ENCODE data around the gene TASOR2.

Gene TASOR2

DNA sequence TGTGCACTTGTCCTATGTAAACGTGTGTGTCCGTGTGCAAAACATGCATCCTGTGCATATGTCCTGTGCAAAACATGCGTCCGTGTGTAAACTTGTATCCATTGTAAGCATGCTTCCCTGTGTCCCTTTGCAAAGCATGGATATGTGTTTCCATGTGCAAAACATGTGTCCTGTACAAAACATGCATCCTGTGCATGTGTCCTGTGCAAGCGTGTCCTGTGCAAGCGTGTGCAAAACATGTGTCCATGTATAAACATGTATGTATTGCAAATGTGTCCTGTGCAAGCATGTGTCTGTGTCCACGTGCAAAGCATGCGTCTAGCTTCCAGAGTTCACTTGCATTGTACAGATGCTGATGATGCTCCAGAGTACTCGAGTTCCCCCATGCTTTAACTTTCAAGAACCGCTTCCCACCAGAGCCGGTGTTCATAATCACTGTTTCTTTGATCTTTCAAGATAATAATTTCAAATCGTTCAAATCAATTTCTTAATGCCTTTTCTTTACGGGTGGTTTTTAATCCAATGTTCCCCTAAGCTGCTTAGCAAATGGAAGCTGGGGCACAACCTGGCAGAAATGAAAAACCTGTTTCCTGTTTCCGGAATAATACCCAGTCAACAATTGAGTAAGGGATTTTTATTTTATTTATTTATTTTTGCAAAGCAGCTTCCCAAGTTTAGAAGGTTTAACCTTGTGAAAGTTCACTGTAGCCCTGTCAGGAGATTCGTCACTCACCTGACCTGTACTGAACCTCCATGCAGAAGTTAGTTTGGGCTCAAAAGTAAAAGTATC is 17.6 kb upstream of the TASOR2 start:
- Histone ChIP-seq H3K9me3 (ENCODE audit: control insufficient read depth, insufficient read depth, low read length) (no peaks in the 10 kb centered on the region; the same call in 1 of the 2 replicates), H3K36me3 (ENCODE audit: control insufficient read depth, insufficient read depth, low read length) (no peaks in the 10 kb centered on the region), H3K4me3 (ENCODE audit: low read length) (peak overlapping the region; percentile 83; the same call in 1 of the 2 replicates), H3K27me3 (ENCODE audit: control insufficient read depth, insufficient read depth, low read length) (no peaks in the 10 kb centered on the region), H3K4me1 (ENCODE audit: control insufficient read depth, insufficient read depth, low read length) (peaks cover 6% of the 10 kb centered on the region), H3K27ac (ENCODE audit: low read length) (no peak overlapping the region)
- WGBS (ENCODE audit: insufficient coverage, insufficient read length) = no CpG with 5 or more reads among the region's 15 CpGs
- no peak for DNase-seq (ENCODE audit: low read depth, low spot score)

DNA sequence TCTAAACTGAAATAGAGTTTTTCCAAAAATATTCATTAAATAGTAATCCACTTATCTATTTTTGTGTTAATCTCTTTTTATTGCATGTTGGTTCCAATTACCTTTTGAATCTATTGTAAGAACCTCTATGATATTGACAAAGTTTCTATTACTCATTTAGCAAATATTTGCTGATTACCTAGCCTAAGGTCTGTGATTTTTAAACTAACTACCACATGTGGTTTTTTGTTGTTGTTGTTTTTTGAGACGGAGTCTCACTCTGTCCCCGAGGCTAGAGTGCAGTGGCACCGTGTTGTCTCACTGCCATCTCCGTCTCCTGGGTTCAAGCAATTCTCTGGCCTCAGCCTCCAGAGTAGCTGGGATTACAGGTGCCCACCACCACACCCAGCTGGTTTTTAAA is 16.2 kb upstream of the TASOR2 start:
- H3K9me3 ChIP-seq (ENCODE audit: control insufficient read depth, insufficient read depth, low read length) = no peaks in the 10 kb centered on the region; the same call in 1 of the 2 replicates
- no peak for DNase-seq (ENCODE audit: low read depth, low spot score)
- no CpG with 5 or more reads among the region's 4 CpGs for WGBS (ENCODE audit: insufficient coverage, insufficient read length)
- H3K36me3 ChIP-seq (ENCODE audit: control insufficient read depth, insufficient read depth, low read length) = no peaks in the 10 kb centered on the region
- no peak overlapping the region for H3K27ac ChIP-seq (ENCODE audit: low read length)
- no peak overlapping the region for H3K4me3 ChIP-seq (ENCODE audit: low read length)
- peaks cover 4% of the 10 kb centered on the region; the same call in 1 of the 2 replicates for H3K4me1 ChIP-seq (ENCODE audit: control insufficient read depth, insufficient read depth, low read length)
- no peaks in the 10 kb centered on the region for H3K27me3 ChIP-seq (ENCODE audit: control insufficient read depth, insufficient read depth, low read length)

DNA sequence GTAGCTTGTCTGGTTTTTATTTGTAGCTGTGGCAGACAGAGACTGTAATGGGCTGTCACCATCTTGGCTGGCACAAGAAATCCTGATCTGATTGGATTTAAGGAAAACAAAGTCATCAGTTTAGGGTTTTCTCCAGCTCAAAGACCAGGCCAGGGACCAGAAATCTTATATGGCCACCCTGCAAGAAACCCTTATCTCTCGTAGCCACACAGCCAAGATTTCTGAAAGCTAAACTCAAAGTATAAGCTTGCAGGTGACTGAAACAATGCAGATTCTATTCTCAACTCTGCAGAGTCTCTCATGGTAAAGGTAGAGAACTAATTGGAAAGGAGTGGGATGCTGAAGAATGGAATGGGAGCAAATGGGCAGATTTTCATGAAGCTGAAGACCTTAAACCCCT is 15.0 kb upstream of the TASOR2 start:
- H3K4me3 ChIP-seq (ENCODE audit: low read length) = no peak overlapping the region
- H3K9me3 ChIP-seq (ENCODE audit: control insufficient read depth, insufficient read depth, low read length) = no peaks in the 10 kb centered on the region; the same call in 1 of the 2 replicates
- no peak overlapping the region for H3K27ac ChIP-seq (ENCODE audit: low read length)
- no CpG with 5 or more reads among the region's 1 CpG for WGBS (ENCODE audit: insufficient coverage, insufficient read length)
- peaks cover 3% of the 10 kb centered on the region; the same call in 1 of the 2 replicates for H3K4me1 ChIP-seq (ENCODE audit: control insufficient read depth, insufficient read depth, low read length)
- no peak for DNase-seq (ENCODE audit: low read depth, low spot score)
- no peaks in the 10 kb centered on the region for H3K36me3 ChIP-seq (ENCODE audit: control insufficient read depth, insufficient read depth, low read length)
- H3K27me3 ChIP-seq (ENCODE audit: control insufficient read depth, insufficient read depth, low read length) = no peaks in the 10 kb centered on the region

DNA sequence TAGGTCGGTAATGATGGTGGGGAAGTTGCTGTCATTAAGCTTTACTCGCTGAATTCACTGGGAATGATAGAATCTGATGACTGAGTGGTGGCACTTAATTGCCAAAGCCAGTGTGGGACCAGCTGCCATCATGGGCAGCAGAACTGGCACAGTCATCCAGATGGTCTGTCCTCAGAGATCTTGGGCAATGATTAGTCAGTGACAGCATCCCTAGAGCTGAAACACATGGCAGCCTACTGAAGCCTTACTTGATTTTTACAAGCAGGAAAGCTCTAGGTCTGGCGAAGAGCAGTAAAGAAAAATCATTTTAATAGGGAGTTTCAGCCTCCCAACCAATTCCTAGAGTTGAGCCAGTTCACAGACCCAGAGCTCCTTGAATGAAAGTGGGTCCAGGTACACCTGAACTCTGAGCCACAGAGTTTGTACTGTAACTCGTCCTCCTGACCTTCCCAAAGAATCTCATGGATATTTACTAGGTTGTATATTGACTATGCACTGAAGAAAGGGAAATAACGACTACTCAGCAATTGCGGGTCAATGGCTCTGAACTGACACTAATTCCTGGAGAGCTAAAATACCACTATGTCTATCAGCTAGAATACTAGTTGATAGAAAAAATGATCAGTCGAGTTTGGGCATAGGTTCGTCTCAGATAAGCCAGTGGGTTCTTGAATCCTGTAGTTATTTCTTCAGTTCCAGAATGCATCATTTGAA is 13.8 kb upstream of the TASOR2 start:
- H3K9me3 ChIP-seq (ENCODE audit: control insufficient read depth, insufficient read depth, low read length) = no peaks in the 10 kb centered on the region; the same call in 1 of the 2 replicates
- peaks cover 3% of the 10 kb centered on the region; the same call in 1 of the 2 replicates for H3K4me1 ChIP-seq (ENCODE audit: control insufficient read depth, insufficient read depth, low read length)
- no peak overlapping the region for H3K27ac ChIP-seq (ENCODE audit: low read length)
- H3K36me3 ChIP-seq (ENCODE audit: control insufficient read depth, insufficient read depth, low read length) = no peaks in the 10 kb centered on the region
- DNase-seq (ENCODE audit: low read depth, low spot score) = no peak
- no peaks in the 10 kb centered on the region for H3K27me3 ChIP-seq (ENCODE audit: control insufficient read depth, insufficient read depth, low read length)
- H3K4me3 ChIP-seq (ENCODE audit: low read length) = no peak overlapping the region
- WGBS (ENCODE audit: insufficient coverage, insufficient read length) = no CpG with 5 or more reads among the region's 8 CpGs

DNA sequence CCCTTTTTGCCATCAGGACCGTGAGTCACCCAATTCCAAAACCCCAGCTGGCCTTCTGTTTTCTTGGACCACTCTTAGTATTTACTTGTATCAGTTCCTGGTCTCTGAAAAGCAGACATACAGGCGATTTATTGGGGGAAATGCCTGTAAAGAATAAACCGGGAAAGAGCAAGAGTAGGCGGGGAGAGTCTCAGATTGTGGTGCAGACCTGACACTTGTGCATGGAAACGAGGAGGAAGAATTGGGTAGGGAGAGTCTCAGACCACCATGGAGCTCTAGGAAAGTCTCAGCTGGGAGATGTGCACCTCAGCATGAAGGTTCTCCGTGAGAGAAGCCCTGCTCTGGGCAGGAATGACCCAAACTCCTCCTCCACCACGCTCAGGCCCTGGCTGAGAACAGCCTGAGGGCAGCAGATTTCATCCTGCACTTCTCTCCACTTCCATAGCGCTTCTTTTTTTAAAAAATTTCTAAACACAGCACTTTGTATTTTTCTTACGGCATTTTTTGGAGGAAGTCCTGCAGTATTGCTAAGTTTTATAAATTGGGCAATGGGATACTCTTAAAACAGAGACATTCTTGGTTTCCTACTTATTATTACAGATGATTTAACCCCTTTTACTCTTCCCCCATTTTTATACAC is 6.1 kb upstream of the TASOR2 start:
- H3K36me3 ChIP-seq (ENCODE audit: control insufficient read depth, insufficient read depth, low read length) = no peaks in the 10 kb centered on the region
- H3K4me3 ChIP-seq (ENCODE audit: low read length) = no peak overlapping the region
- DNase-seq (ENCODE audit: low read depth, low spot score) = no peak
- no peaks in the 10 kb centered on the region for H3K9me3 ChIP-seq (ENCODE audit: control insufficient read depth, insufficient read depth, low read length)
- no peaks in the 10 kb centered on the region for H3K4me1 ChIP-seq (ENCODE audit: control insufficient read depth, insufficient read depth, low read length)
- H3K27ac ChIP-seq (ENCODE audit: low read length) = no peak overlapping the region
- no CpG with 5 or more reads among the region's 9 CpGs for WGBS (ENCODE audit: insufficient coverage, insufficient read length)
- H3K27me3 ChIP-seq (ENCODE audit: control insufficient read depth, insufficient read depth, low read length) = no peaks in the 10 kb centered on the region

DNA sequence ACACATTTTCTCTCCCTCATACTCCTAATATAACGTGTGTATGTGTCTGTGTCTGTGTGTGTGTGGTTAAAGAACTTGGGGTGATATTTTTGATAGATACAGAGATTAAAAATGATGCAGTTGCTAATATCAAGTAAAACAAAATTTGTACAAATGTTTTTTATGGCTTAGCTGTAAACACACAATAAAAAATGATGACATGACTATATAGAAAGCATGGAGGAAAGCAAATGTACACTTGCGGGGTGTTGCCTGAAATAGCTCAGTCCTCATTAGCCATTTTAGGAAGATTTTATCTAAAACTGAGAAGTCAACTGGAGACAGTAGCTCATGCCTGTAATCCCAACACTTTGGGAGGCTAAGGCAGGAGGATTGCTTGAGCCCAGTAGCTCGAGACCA is 5.6 kb upstream of the TASOR2 start:
- H3K4me3 ChIP-seq (ENCODE audit: low read length) = no peak overlapping the region
- no peak for DNase-seq (ENCODE audit: low read depth, low spot score)
- no peaks in the 10 kb centered on the region for H3K36me3 ChIP-seq (ENCODE audit: control insufficient read depth, insufficient read depth, low read length)
- no peak overlapping the region for H3K27ac ChIP-seq (ENCODE audit: low read length)
- no peaks in the 10 kb centered on the region for H3K27me3 ChIP-seq (ENCODE audit: control insufficient read depth, insufficient read depth, low read length)
- no peaks in the 10 kb centered on the region for H3K9me3 ChIP-seq (ENCODE audit: control insufficient read depth, insufficient read depth, low read length)
- WGBS (ENCODE audit: insufficient coverage, insufficient read length) = no CpG with 5 or more reads among the region's 3 CpGs
- no peaks in the 10 kb centered on the region for H3K4me1 ChIP-seq (ENCODE audit: control insufficient read depth, insufficient read depth, low read length)

DNA sequence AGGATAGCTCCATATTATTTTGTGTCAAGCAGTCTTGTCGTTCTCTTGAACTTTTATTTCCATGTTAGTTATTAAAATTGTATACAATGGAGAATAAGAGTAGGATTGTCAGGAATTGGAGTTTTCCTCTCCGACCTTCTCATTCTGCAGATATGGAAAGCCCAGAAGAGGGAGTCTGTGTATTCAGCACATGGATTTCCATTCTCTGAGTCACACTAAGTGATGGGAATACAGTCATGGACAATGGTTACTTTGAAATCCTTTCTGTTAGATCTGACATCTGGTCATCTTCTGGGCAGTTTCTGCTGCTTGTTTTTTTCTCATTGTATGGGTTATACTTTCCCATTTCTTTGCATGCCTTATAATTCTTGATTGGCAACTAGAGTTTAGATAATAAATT is 5.0 kb upstream of the TASOR2 start:
- no peak overlapping the region for H3K27ac ChIP-seq (ENCODE audit: low read length)
- H3K9me3 ChIP-seq (ENCODE audit: control insufficient read depth, insufficient read depth, low read length) = no peaks in the 10 kb centered on the region
- no peaks in the 10 kb centered on the region for H3K4me1 ChIP-seq (ENCODE audit: control insufficient read depth, insufficient read depth, low read length)
- no peaks in the 10 kb centered on the region for H3K36me3 ChIP-seq (ENCODE audit: control insufficient read depth, insufficient read depth, low read length)
- no peak overlapping the region for H3K4me3 ChIP-seq (ENCODE audit: low read length)
- no peaks in the 10 kb centered on the region for H3K27me3 ChIP-seq (ENCODE audit: control insufficient read depth, insufficient read depth, low read length)
- no CpG with 5 or more reads among the region's 2 CpGs for WGBS (ENCODE audit: insufficient coverage, insufficient read length)
- DNase-seq (ENCODE audit: low read depth, low spot score) = no peak

DNA sequence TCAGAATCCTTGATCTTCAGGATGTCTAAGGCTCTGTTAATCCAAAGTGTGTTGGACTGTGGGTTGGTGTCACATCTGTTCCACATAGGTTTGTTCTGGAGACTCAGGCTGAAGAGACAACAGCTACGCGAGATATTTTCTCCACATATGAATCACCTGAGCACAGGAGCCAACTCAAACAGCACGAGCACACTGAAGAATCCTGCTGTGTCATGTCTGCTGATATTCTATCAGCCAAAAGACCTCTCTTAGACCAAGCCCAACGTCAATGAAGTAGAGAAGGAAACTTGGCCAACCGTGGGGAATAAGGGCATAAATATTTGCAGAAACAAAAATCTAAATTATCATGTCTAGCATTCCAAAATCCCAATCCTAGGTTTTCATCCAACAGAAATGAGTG is 2.7 kb upstream of the TASOR2 start:
- Histone ChIP-seq H3K27me3 (ENCODE audit: control insufficient read depth, insufficient read depth, low read length) (no peaks in the 10 kb centered on the region), H3K9me3 (ENCODE audit: control insufficient read depth, insufficient read depth, low read length) (no peaks in the 10 kb centered on the region), H3K4me1 (ENCODE audit: control insufficient read depth, insufficient read depth, low read length) (no peaks in the 10 kb centered on the region), H3K36me3 (ENCODE audit: control insufficient read depth, insufficient read depth, low read length) (no peaks in the 10 kb centered on the region), H3K4me3 (ENCODE audit: low read length) (no peak overlapping the region), H3K27ac (ENCODE audit: low read length) (no peak overlapping the region)
- WGBS (ENCODE audit: insufficient coverage, insufficient read length) = no CpG with 5 or more reads among the region's 5 CpGs
- no peak for DNase-seq (ENCODE audit: low read depth, low spot score)

DNA sequence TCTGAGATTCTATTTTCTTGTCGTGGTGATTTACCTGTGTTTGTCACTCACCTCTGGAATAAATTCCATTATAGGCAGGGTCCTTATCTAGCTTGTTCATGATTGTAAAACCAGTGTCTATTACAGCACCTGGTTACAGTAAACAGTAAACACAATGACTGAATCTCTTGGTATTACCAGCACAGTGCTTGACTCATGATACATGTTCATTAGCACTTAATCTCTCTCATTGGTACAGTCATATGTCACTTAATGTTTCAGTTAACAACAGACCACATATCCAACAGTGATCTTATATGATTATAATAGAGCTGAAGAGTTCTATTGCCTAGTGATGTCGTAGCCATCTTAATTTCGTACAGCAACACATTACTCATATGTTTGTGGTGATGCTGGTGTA is 1.6 kb upstream of the TASOR2 start:
- DNase-seq (ENCODE audit: low read depth, low spot score) = no peak
- WGBS (ENCODE audit: insufficient coverage, insufficient read length) = no CpG with 5 or more reads among the region's 3 CpGs
- no peaks in the 10 kb centered on the region for H3K36me3 ChIP-seq (ENCODE audit: control insufficient read depth, insufficient read depth, low read length)

DNA sequence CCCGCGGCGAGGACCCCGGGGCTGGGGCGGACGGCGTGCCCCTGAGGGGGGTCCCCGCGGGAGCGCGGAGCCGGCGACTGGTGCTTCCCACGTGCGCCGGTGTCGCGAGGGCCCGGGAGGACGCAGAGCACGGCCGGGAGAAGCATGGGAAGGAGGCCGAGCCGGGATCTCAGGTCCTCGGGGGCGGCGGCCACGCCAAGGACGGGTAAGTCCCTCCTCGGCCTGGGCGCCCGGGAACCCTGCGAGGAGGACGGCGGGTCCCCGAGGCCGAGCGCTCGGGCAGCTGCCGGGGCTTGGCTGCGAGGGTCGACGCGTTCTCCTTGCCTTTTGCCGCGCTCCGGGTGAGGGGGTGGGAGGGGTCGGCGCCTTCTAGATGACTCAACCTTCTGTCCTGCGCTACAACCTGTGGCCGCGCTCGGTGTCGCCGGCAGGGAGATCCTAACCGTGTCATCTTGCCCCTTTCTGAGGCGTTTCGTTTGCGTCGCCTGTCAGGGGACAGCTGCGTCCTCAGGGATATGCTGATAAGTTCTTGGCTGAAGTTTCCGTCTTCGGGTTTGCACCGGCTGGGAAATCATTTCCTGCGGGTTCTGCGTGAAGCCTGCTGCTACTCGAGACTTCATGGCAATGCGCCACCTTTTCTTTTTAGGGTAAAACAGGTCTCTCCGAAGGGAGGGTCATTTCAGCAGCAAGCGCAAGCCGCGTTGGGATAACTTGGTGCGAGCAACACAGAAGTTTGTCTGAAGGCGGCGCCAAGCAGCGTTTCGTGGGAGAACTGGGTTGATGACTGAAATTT is 529 bp downstream of the TASOR2 start:
- no peak for DNase-seq (ENCODE audit: low read depth, low spot score)
- no peaks in the 10 kb centered on the region for H3K4me1 ChIP-seq (ENCODE audit: control insufficient read depth, insufficient read depth, low read length)
- H3K4me3 ChIP-seq (ENCODE audit: low read length) = peak overlapping the region; percentile 81
- H3K9me3 ChIP-seq (ENCODE audit: control insufficient read depth, insufficient read depth, low read length) = no peaks in the 10 kb centered on the region
- H3K27me3 ChIP-seq (ENCODE audit: control insufficient read depth, insufficient read depth, low read length) = no peaks in the 10 kb centered on the region
- no peak overlapping the region for H3K27ac ChIP-seq (ENCODE audit: low read length)
- H3K36me3 ChIP-seq (ENCODE audit: control insufficient read depth, insufficient read depth, low read length) = no peaks in the 10 kb centered on the region
- no CpG with 5 or more reads among the region's 77 CpGs for WGBS (ENCODE audit: insufficient coverage, insufficient read length)

More for the DNA sequence above, 1.6 kb upstream of the TASOR2 start:
- H3K27me3 ChIP-seq (ENCODE audit: control insufficient read depth, insufficient read depth, low read length) = no peaks in the 10 kb centered on the region
- no peaks in the 10 kb centered on the region for H3K9me3 ChIP-seq (ENCODE audit: control insufficient read depth, insufficient read depth, low read length)
- H3K4me3 ChIP-seq (ENCODE audit: low read length) = no peak overlapping the region
- no peaks in the 10 kb centered on the region for H3K4me1 ChIP-seq (ENCODE audit: control insufficient read depth, insufficient read depth, low read length)
- H3K27ac ChIP-seq (ENCODE audit: low read length) = no peak overlapping the region

All from iPS DF 6.9 (cell line).